Measurements from ENCODE around the gene CIDEC.

GRCh38 chr3:9886328-9886727 lies 6.3 kb upstream of the CIDEC start:
- TF ChIP-seq CTCF (IDR thresholded peaks at IDR 0.05) (no peak), POLR2A (IDR thresholded peaks at IDR 0.05) (no peak)

All from Peyer's patch (tissue), 4 donors.